ENCODE results near the gene RSKR.

DNA sequence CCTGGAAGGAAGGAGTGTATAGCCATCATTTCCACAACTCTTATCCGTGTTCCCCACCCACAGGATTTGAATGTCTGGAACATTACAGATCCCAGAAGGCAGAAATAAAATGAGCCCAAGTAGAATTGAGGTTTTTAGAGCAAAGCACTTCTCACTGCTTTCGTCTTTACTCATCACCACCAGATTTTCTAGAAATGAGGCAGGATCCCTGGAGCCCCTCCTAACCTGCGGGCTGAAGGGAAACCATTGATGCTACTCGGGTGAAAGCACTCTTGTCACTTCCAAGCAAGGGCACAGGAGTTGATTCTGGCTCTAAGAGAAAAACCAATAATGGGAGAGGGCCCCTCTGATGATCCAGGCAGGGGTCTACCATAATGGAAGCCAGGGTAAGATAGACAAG lies 34.5 kb downstream of the RSKR start:
- TF ChIP-seq EP300 (IDR thresholded peaks at IDR 0.05): no peak
- no peak for TF ChIP-seq POLR2A (IDR thresholded peaks at IDR 0.05)
- TF ChIP-seq, protein P1, sequence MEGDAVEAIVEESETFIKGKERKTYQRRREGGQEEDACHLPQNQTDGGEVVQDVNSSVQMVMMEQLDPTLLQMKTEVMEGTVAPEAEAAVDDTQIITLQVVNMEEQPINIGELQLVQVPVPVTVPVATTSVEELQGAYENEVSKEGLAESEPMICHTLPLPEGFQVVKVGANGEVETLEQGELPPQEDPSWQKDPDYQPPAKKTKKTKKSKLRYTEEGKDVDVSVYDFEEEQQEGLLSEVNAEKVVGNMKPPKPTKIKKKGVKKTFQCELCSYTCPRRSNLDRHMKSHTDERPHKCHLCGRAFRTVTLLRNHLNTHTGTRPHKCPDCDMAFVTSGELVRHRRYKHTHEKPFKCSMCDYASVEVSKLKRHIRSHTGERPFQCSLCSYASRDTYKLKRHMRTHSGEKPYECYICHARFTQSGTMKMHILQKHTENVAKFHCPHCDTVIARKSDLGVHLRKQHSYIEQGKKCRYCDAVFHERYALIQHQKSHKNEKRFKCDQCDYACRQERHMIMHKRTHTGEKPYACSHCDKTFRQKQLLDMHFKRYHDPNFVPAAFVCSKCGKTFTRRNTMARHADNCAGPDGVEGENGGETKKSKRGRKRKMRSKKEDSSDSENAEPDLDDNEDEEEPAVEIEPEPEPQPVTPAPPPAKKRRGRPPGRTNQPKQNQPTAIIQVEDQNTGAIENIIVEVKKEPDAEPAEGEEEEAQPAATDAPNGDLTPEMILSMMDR (IDR thresholded peaks at IDR 0.05): no peak
- no peak for TF ChIP-seq POLR2AphosphoS5 (IDR thresholded peaks at IDR 0.05)
